ENCODE results near the gene LCOR.

GRCh38 chr10:96955794-96956193, 123.7 kb downstream of the LCOR start:
- TF ChIP-seq POLR2A (IDR thresholded peaks at IDR 0.05) (no peak), CTCF (IDR thresholded peaks at IDR 0.05) (no peak), POLR2AphosphoS5 (IDR thresholded peaks at IDR 0.05) (no peak)

Data from suprapubic skin (tissue), 4 donors.